HEK293T (cell line): ENCODE data around the gene CNTRL.

Source experiments
- CTCF ChIA-PET: fragments of 350-600 bp; formaldehyde crosslinking; extraction: SDS; loops from one replicate; lab custom pipeline; 2021; ENCODE audit warnings: antibody characterized with exemption, inconsistent platforms; lab: Yijun Ruan, JAX
- POLR2A ChIA-PET: fragments of 350-600 bp; formaldehyde crosslinking; extraction: SDS; loops from one replicate; lab custom pipeline; 2020; ENCODE audit warnings: antibody characterized with exemption, inconsistent platforms; lab: Yijun Ruan, JAX
- DNase-seq: peaks from one replicate; pipeline ENCODE4 v3.0.0; 2012; ENCODE audit warnings: mixed read lengths; ENCODE audit errors: extremely low spot score
- ARNT ChIP-seq: fragments of 450-650 bp; IDR thresholded peaks from 2 replicates; pipeline ENCODE4 v1.6.1; 2017; ENCODE audit warnings: mild to moderate bottlenecking
- BHLHE40 ChIP-seq: fragments of 450-650 bp; IDR thresholded peaks from 2 replicates; pipeline ENCODE4 v1.6.1; 2016; ENCODE audit warnings: mild to moderate bottlenecking, moderate library complexity, borderline replicate concordance
- CTBP1 ChIP-seq: fragments of 450-650 bp; IDR thresholded peaks from 2 replicates; pipeline ENCODE4 v1.6.1; 2016; ENCODE audit warnings: borderline replicate concordance
- ELF4 ChIP-seq: fragments of 450-650 bp; IDR thresholded peaks from 2 replicates; pipeline ENCODE4 v1.6.1; 2017; ENCODE audit warnings: antibody characterized with exemption
- FOXA1 ChIP-seq: fragments of 450-650 bp; IDR thresholded peaks from 2 replicates; pipeline ENCODE4 v1.6.1; 2016; ENCODE audit warnings: mild to moderate bottlenecking
- FOXK2 ChIP-seq: fragments of 450-650 bp; IDR thresholded peaks from 2 replicates; pipeline ENCODE4 v1.6.1; 2016; ENCODE audit warnings: mild to moderate bottlenecking
- FOXM1 ChIP-seq: fragments of 450-650 bp; IDR thresholded peaks from 2 replicates; pipeline ENCODE4 v1.6.1; 2017; ENCODE audit warnings: mild to moderate bottlenecking, borderline replicate concordance
- HDGF ChIP-seq: fragments of 450-650 bp; IDR thresholded peaks from 2 replicates; pipeline ENCODE4 v1.6.1; 2017; ENCODE audit warnings: antibody characterized with exemption, borderline replicate concordance
- L3MBTL2 ChIP-seq: fragments of 450-650 bp; conservative IDR thresholded peaks from 2 replicates; pipeline ENCODE4 v1.6.1; 2016; ENCODE audit warnings: mild to moderate bottlenecking
- LEF1 ChIP-seq: fragments of 450-650 bp; IDR thresholded peaks from 2 replicates; pipeline ENCODE4 v1.6.1; 2017; ENCODE audit warnings: mild to moderate bottlenecking, borderline replicate concordance
- NFRKB ChIP-seq: fragments of 450-650 bp; IDR thresholded peaks from 2 replicates; pipeline ENCODE4 v1.6.1; 2016; ENCODE audit warnings: mild to moderate bottlenecking, moderate library complexity
- PKNOX1 ChIP-seq: fragments of 450-650 bp; IDR thresholded peaks from 2 replicates; pipeline ENCODE4 v1.6.1; 2016
- SP1 ChIP-seq: fragments of 450-650 bp; IDR thresholded peaks from 2 replicates; pipeline ENCODE4 v1.6.1; 2017
- SUZ12 ChIP-seq: fragments of 450-650 bp; IDR thresholded peaks from 2 replicates; pipeline ENCODE4 v1.6.1; 2016; ENCODE audit warnings: mild to moderate bottlenecking
- TARDBP ChIP-seq: fragments of 450-650 bp; IDR thresholded peaks from 2 replicates; pipeline ENCODE4 v1.6.1; 2016
- ZNF384 ChIP-seq: fragments of 450-650 bp; IDR thresholded peaks from 2 replicates; pipeline ENCODE4 v1.6.1; 2016

Gene CNTRL

DNA sequence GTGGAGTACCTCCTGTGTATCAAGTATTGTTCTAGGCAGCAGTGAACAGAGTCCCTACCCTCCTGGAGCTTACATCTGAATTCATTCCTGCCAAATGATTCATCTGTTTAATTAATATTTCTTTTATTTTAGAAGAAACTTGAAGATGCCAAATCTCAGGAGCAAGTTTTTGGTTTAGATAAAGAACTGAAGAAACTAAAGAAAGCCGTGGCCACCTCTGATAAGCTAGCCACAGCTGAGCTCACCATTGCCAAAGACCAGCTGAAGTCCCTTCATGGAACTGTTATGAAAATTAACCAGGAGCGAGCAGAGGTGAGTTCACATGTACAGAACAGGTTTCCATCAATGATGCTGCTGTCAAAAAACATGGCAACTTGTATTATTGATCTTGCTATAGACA is 69.0 kb downstream of the CNTRL start:
- CTCF ChIA-PET = no interaction called here
- no peak for TF ChIP-seq L3MBTL2
- no peak for DNase-seq
- POLR2A ChIA-PET = no interaction called here

- ChIA-PET CTCF (no interaction called here), POLR2A (no interaction called here)
- TF ChIP-seq PKNOX1 (no peak), HDGF (no peak), LEF1 (no peak)
- DNase-seq = no peak
Measured at GRCh38 chr9:121144482-121144881, 69.7 kb downstream of the CNTRL start.

DNA sequence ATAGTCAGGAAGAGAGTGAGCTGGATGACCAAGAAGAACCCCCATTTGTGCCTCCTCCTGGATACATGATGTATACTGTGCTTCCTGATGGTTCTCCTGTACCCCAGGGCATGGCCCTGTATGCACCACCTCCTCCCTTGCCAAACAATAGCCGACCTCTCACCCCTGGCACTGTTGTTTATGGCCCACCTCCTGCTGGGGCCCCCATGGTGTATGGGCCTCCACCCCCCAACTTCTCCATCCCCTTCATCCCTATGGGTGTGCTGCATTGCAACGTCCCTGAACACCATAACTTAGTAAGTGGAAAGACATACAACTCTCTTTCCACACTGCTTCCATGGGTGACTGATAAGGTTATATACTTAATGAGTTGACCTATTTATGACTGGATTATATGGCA is 75.4 kb downstream of the CNTRL start:
- POLR2A ChIA-PET = no interaction called here
- DNase-seq = no peak

GRCh38 chr9:121153642-121154041 is 78.9 kb downstream of the CNTRL start:
- no peak for TF ChIP-seq LEF1
- TF ChIP-seq FOXK2 = no peak
- no peak for TF ChIP-seq SUZ12
- TF ChIP-seq ELF4 = no peak
- TF ChIP-seq NFRKB = no peak
- no peak for TF ChIP-seq ZNF384
- TF ChIP-seq FOXA1 = no peak
- no peak for TF ChIP-seq L3MBTL2
- no peak for TF ChIP-seq PKNOX1
- TF ChIP-seq ARNT = no peak
- no peak for TF ChIP-seq CTBP1
- no peak for TF ChIP-seq SP1
- no peak for TF ChIP-seq BHLHE40
- no peak for TF ChIP-seq FOXM1
- no peak for TF ChIP-seq HDGF
- TF ChIP-seq TARDBP = no peak
- ChIA-PET CTCF (no interaction called here), POLR2A (no interaction called here)
- DNase-seq = no peak

More for the DNA sequence above, 75.4 kb downstream of the CNTRL start:
- TF ChIP-seq LEF1 = no peak
- TF ChIP-seq FOXM1 = no peak
- TF ChIP-seq NFRKB = no peak
- no peak for TF ChIP-seq HDGF
- no peak for TF ChIP-seq SP1
- no peak for TF ChIP-seq BHLHE40
- no peak for TF ChIP-seq CTBP1
- no peak for TF ChIP-seq TARDBP
- TF ChIP-seq FOXA1 = no peak
- TF ChIP-seq ZNF384 = no peak
- no peak for TF ChIP-seq PKNOX1
- CTCF ChIA-PET = interaction anchor here (0.5 to 0.6 kb wide), 2 partner anchors 22 to 30 kb away, joined by 3 read pairs; no protein-coding TSS in a partner anchor

DNA sequence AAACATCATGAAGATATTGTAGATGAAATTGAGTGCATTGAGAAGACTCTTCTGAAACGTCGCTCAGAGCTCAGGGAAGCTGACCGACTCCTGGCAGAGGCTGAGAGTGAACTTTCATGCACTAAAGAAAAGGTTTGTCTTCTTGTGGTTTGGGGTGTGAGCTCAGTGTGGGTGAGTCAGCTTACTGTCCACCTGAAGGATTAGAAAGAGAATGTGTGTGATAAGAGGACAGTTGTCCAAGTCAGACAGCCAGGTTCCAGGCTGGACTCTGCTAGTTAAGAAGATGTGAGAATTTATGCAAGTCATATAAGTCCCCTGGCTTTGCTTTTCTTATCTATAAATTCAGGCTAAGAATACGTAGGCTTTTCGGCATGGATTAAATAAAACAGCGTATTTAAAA is 80.0 kb downstream of the CNTRL start:
- ChIA-PET CTCF (no interaction called here), POLR2A (no interaction called here)
- DNase-seq = no peak
- TF ChIP-seq L3MBTL2 (no peak), CTBP1 (no peak), ZNF384 (no peak), PKNOX1 (no peak), ELF4 (no peak), TARDBP (no peak), LEF1 (no peak), NFRKB (no peak)

DNA sequence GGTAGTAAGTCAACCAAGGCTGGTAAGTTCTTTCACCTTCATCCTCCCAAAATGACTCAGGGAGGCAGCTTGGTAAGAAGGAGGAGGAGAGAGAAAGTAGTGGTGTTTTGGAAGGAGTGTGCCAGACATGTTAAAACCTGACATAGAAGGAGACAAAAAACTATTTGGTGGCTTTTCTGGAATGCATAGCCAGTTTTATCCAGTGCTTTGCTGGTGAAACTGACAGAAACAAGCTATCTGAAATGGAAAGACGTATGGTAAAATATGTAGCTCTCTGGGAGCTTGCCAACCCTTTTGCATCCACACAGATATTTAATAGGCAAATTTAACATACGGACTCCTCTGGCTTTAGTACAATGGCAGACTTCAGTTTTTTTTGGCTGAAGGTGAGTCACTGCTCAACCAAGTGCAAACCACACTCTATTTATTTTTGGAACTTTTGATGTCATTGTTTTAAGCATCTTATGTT is 81.5 kb downstream of the CNTRL start:
- no peak for TF ChIP-seq HDGF
- TF ChIP-seq FOXA1 = no peak
- TF ChIP-seq ZNF384 = no peak
- TF ChIP-seq TARDBP = no peak
- no peak for TF ChIP-seq LEF1
- no peak for TF ChIP-seq NFRKB
- no peak for TF ChIP-seq SP1
- TF ChIP-seq FOXK2 = no peak
- no peak for TF ChIP-seq SUZ12
- TF ChIP-seq BHLHE40 = no peak
- no peak for TF ChIP-seq FOXM1
- TF ChIP-seq PKNOX1 = no peak
- TF ChIP-seq L3MBTL2 = no peak
- TF ChIP-seq ARNT = no peak
- no peak for TF ChIP-seq ELF4
- TF ChIP-seq CTBP1 = no peak
- DNase-seq = no peak
- ChIA-PET POLR2A (no interaction called here), CTCF (no interaction called here)
